ENCODE data around the gene KLB.

The KLB gene

GRCh38 chr4:39458505-39459300 is 52.0 kb downstream of the KLB start, which contains the start of the genes LIAS and RPL9:
Gene LIAS, plus strand, starts transcription at chr4:39459056. Its CDS starts 62 bp downstream, at chr4:39459118.
Gene RPL9, minus strand, starts transcription at chr4:39458922. Its CDS starts 483 bp downstream, at chr4:39458439.
- in situ Hi-C loops (cut with MboI; ENCODE audit: low sequenced_read_pairs) = no loop called here

GRCh38 chr4:39464886-39465501 is 58.3 kb downstream of the KLB start:
- in situ Hi-C loops (cut with MboI; ENCODE audit: low sequenced_read_pairs) = no loop called here

DNA sequence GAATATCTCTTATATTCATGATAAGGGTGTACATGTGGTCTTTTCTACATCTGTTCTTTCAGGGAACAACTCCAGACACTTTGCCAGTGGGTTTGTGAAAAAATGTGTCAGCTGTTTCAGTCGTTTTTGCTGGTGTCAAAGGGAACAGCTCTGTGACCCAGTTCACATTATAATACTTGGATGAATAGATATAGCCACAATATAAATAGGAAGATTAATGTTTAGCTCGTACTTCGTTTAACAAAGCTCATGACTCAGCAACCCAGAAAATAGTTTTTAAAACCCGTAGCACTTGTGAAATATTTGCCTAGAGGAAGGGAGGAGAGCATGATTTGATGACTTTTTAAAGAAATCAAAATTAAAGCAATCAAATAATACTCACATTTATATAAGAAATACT is 60.0 kb downstream of the KLB start:
- in situ Hi-C loops (cut with MboI; ENCODE audit: low sequenced_read_pairs) = no loop called here

DNA sequence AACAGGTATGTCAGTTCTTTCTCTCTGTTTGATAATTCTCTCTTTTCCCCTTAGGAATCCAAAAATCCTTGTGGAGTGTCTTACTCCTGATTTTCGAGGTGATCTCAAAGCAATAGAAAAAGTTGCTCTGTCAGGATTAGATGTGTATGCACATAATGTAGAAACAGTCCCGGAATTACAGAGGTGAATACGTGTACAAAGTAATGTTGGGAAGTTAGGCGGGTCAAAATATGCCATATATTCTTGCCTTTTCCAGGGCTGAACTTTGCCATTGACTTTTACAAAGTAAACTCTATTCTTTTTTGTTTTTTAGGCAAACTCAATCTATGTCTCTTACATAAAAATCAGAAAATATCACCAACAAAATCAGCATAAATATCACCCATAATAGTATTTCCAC is 60.7 kb downstream of the KLB start:
- in situ Hi-C loops (cut with MboI; ENCODE audit: low sequenced_read_pairs) = no loop called here

- in situ Hi-C loops (cut with MboI; ENCODE audit: low sequenced_read_pairs) = loop anchor here (10.0 kb wide), 1 partner anchor 505 kb away; the partner anchor contains the start of gene PDS5A
These were observed 62.8 kb downstream of the KLB start for GRCh38 chr4:39469429-39470077.

GRCh38 chr4:39470402-39470801 is 63.7 kb downstream of the KLB start:
- in situ Hi-C loops (cut with MboI; ENCODE audit: low sequenced_read_pairs) = loop anchor here (10.0 kb wide), 1 partner anchor 504 kb away; the partner anchor contains the start of gene PDS5A

DNA sequence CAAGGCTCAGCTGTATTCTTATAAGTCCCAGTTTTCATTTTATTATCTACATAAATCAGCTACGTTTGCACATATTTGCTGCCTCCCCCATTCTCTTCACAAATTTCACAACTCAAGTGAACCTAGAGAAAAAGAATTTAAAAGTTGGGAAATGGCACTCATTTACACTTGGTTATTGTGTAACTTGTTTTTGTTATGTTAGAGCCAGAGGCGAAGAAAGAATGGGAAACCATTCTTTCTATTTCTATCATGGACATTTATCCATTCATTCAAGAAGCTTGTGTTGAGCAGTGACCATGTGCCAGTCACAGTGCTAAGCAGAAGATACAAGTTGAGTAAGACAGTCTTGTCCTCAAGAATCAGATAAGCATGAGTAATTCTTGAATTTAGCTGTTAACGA is 65.7 kb downstream of the KLB start:
- in situ Hi-C loops (cut with MboI; ENCODE audit: low sequenced_read_pairs) = loop anchor here (10.0 kb wide), 1 partner anchor 502 kb away; the partner anchor contains the start of gene PDS5A

GRCh38 chr4:39476187-39476895 is 69.6 kb downstream of the KLB start:
- in situ Hi-C loops (cut with MboI; ENCODE audit: low sequenced_read_pairs) = loop anchor here (10.0 kb wide), 1 partner anchor 498 kb away; the partner anchor contains the start of gene PDS5A

DNA sequence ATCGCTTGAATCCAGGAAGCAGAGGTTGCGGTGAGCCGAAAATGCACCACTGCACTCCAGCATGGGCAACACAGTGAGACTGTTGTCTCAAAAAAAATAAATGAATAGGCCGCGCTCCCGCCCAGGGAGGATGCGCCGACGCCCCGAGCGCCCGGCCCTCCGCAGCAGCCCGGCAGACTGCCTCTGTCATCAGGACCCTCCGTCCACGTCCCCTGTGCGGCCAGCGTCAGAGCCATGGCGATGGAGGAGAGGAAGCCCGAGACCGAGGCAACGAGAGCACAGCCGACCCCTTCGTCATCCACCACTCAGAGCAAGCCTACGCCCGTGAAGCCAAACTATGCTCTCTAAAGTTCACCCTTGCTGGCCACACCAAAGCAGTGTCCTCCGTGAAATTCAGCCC is 73.5 kb downstream of the KLB start:
- in situ Hi-C loops (cut with MboI; ENCODE audit: low sequenced_read_pairs) = no loop called here

GRCh38 chr4:39480902-39481695 is 74.4 kb downstream of the KLB start:
- in situ Hi-C loops (cut with MboI; ENCODE audit: low sequenced_read_pairs) = no loop called here

DNA sequence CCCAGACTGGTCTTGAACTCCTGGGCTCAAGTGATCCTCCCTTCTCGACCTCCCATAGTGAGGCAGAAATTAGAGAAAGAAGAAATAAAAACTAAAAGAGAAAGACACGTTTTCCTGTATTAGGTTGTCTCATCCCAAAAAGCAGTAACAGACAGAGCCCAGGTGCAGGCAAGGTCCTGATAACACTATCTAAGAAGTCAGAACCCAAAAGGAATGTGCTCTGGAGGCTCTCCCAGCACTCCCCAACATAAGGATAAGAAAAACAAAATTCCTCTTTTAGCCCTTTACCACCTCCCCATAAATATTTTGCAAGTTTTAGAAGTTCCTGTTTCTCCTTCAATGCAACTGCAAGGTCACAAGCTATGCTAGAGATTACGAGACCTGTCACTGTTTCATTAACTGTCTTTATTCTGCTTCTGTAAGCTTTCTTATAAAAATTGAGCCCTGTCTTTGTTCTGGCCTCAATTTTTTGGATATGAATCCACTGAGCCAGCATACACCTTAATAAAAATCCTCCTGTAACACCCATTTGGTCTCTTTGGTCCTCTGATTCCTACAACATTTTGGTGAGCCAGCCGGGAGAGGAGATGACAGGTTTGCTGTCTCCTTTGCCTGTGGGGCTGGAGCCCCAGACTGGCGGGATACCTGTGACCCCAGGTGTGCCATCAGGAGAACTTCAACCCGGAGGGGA is 78.0 kb downstream of the KLB start:
- in situ Hi-C loops (cut with MboI; ENCODE audit: low sequenced_read_pairs) = no loop called here

GRCh38 chr4:39486221-39486804 is 79.6 kb downstream of the KLB start:
- in situ Hi-C loops (cut with MboI; ENCODE audit: low sequenced_read_pairs) = no loop called here

- in situ Hi-C loops (cut with MboI; ENCODE audit: low sequenced_read_pairs) = no loop called here
These were observed 83.6 kb downstream of the KLB start for GRCh38 chr4:39490322-39490721.

GRCh38 chr4:39494354-39494753 is 87.6 kb downstream of the KLB start:
- in situ Hi-C loops (cut with MboI; ENCODE audit: low sequenced_read_pairs) = no loop called here

DNA sequence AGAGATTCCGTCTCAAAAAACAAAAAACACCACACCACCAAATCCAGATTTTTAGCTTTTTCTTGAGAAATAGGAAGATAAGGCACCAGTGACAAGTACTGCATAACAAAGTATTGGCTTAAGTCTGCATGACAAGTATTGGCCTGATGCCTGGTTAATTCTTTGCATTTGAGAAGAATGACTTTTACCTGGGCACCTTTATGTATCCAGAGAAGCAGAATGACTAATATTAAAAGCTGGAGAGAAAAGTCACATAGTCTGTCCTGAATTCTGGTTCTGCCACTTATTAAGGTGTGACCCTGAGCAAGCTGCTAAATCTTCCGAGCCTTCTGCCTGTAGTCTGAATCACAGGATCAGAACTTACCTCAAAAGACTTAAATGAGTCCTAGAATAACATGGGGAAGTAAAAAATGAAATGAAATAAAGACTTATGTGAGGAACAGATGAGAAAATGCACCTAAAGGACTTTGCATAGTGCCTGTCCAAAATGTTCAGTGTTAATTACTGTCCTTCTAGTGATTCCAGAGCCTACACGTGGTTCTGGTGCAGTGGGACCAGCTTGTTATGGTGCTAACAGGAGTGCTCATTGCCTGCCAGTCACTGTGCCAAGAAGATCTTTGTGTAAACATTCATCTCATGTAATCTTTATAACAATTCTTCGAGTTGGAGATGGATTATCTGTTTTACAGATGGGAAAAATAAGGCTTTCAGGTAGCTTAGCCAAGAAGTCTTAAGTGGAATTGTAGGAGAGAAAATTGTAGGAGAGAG is 88.9 kb downstream of the KLB start:
- in situ Hi-C loops (cut with MboI; ENCODE audit: low sequenced_read_pairs) = no loop called here

- in situ Hi-C loops (cut with MboI; ENCODE audit: low sequenced_read_pairs) = no loop called here
These were observed 91.4 kb downstream of the KLB start for GRCh38 chr4:39497909-39498726.

GRCh38 chr4:39498727-39499020 is 91.9 kb downstream of the KLB start:
- in situ Hi-C loops (cut with MboI; ENCODE audit: low sequenced_read_pairs) = no loop called here
